Mucosa of descending colon (tissue), 3 donors: ENCODE data around the gene JADE3. TPM values are rescaled to one million over a fixed set of nuclear protein-coding genes. Genes with fewer than 3 reads are reported as not detected.
A peak's percentile ranks its signal among the peaks of the same experiment; 100 is the strongest.

ENCODE experiments used
- ATAC-seq: fragments of 200-7000 bp; cut with Tn5 transposase; one replicate; pipeline ENCODE4 v1.9.1; 2020; ENCODE audit warnings: mild to moderate bottlenecking, moderate library complexity
- DNase-seq, 3 donors: peaks; one replicate each; pipeline ENCODE4 v3.0.0-alpha.2; 2020
- H3K36me3 ChIP-seq: fragments of 200-600 bp; one replicate; pipeline ENCODE4 v1.8.0; 2021; ENCODE audit warnings: low read depth, mild to moderate bottlenecking
- H3K4me1 ChIP-seq: fragments of 200-600 bp; one replicate; pipeline ENCODE4 v1.8.0; 2021; ENCODE audit warnings: low read depth, mild to moderate bottlenecking
- H3K4me3 ChIP-seq: fragments of 200-600 bp; one replicate; pipeline ENCODE4 v1.8.0; 2021; ENCODE audit warnings: mild to moderate bottlenecking
- H3K9me3 ChIP-seq: fragments of 200-600 bp; one replicate; pipeline ENCODE4 v1.8.0; 2021; ENCODE audit warnings: mild to moderate bottlenecking
- CTCF ChIP-seq: fragments of 200-600 bp; IDR thresholded peaks from one replicate; pipeline ENCODE4 v1.8.0; 2022; ENCODE audit warnings: antibody characterized with exemption, mild to moderate bottlenecking
- intact Hi-C, 2 donors: fragments of 100-400 bp; cut with DNase I in 1 of 2; cut with micrococcal nuclease in 1 of 2; formaldehyde crosslinking; loops; one replicate each; pipeline versions ENCODE4 v1.11.0 to v1.11.1; 2022; cut with DNase I, micrococcal nuclease
- total RNA-seq, 3 donors: library from RNA; stranded (reverse); fragmentation: NEBNext Ultra II Directional in 2 of 3; extraction: Animal tissue kit (Norgen Biotek cat#: 25700) in 2 of 3; gene quantifications; one replicate each; pipeline versions ENCODE4 v1.2.1 to v1.2.4, GENCODE V29; 2021 to 2023
- donor health status: DM: no; HTN: no; CAD: no; lungs with moderate emphysema.
- donor health status: DM: no; HTN: no; CAD: no.
- donor health status: DM: no; HTN: yes; CAD: no.

JADE3 gene
- total RNA-seq, 3 donors from 2014 or later, result 4.7 to 8.0 (median 5.2) TPM

GRCh38 chrX:47080915-47081236 is 168.7 kb downstream of the JADE3 start:
- no peak for DNase-seq
- no peaks in the 10 kb centered on the region for H3K36me3 ChIP-seq
- no peaks in the 10 kb centered on the region for H3K4me1 ChIP-seq
- H3K9me3 ChIP-seq, result no peaks in the 10 kb centered on the region
- H3K4me3 ChIP-seq, result no peak overlapping the region
- ATAC-seq, result no peak
- intact Hi-C loops, result no loop called here
- no peak for TF ChIP-seq CTCF

GRCh38 chrX:47091149-47091775 is 179.0 kb downstream of the JADE3 start:
- no peak for DNase-seq
- no peaks in the 10 kb centered on the region for H3K36me3 ChIP-seq
- no peak for TF ChIP-seq CTCF
- H3K9me3 ChIP-seq, result no peaks in the 10 kb centered on the region
- H3K4me1 ChIP-seq, result no peaks in the 10 kb centered on the region
- ATAC-seq, result no peak
- no peak overlapping the region for H3K4me3 ChIP-seq
- intact Hi-C loops, result no loop called here

GRCh38 chrX:47093248-47093647 is 181.0 kb downstream of the JADE3 start:
- no peak for TF ChIP-seq CTCF
- Histone ChIP-seq H3K36me3 (no peaks in the 10 kb centered on the region), H3K4me1 (no peaks in the 10 kb centered on the region), H3K9me3 (no peaks in the 10 kb centered on the region), H3K4me3 (no peak overlapping the region)
- DNase-seq, result peak in 1 of 3 donors; percentile 4
- intact Hi-C loops, result no loop called here
- ATAC-seq, result no peak

GRCh38 chrX:47093860-47094259 is 181.6 kb downstream of the JADE3 start:
- Histone ChIP-seq H3K36me3 (no peaks in the 10 kb centered on the region), H3K9me3 (no peaks in the 10 kb centered on the region), H3K4me1 (no peaks in the 10 kb centered on the region), H3K4me3 (no peak overlapping the region)
- no peak for TF ChIP-seq CTCF
- ATAC-seq (no peak), DNase-seq (no peak)
- intact Hi-C loops, result no loop called here

GRCh38 chrX:47097018-47097417 is 184.8 kb downstream of the JADE3 start:
- Histone ChIP-seq H3K9me3 (no peaks in the 10 kb centered on the region), H3K4me1 (no peaks in the 10 kb centered on the region), H3K4me3 (no peak overlapping the region), H3K36me3 (no peaks in the 10 kb centered on the region)
- DNase-seq (no peak), ATAC-seq (no peak)
- intact Hi-C loops, result no loop called here
- no peak for TF ChIP-seq CTCF
